ENCODE data around the gene PDIK1L.

Gene PDIK1L

GRCh38 chr1:26169669-26170471 is 58.2 kb downstream of the PDIK1L start, which contains the start of gene ZNF593:
Gene ZNF593, plus strand, starts transcription at chr1:26169908. Its CDS starts 76 bp downstream, at chr1:26169984.
- H3K9ac ChIP-seq (ENCODE audit: low read length), result peak within 1 kb of the TSS; percentile 62
- H3K27ac ChIP-seq (ENCODE audit: low read depth, low read length), result peak within 1 kb of the TSS; percentile 61
- H3K9me3 ChIP-seq (ENCODE audit: low read length), result no peaks in the 10 kb centered on the region
- peaks cover 8% of the 10 kb centered on the region for H3K4me1 ChIP-seq (ENCODE audit: insufficient read depth, low read length)
- no peaks in the 10 kb centered on the region for H3K27me3 ChIP-seq (ENCODE audit: control insufficient read depth in 1 of 2, insufficient read depth in 2 of 2, low read length in 2 of 2)
- H3K36me3 ChIP-seq (ENCODE audit: insufficient read depth, low read length), result no peaks in the 10 kb centered on the region
- peak within 1 kb of the TSS; percentile 57 to 87 for H3K4me3 ChIP-seq (ENCODE audit: low read depth in 1 of 2, low read length in 2 of 2)

- Histone ChIP-seq H3K4me1 (ENCODE audit: insufficient read depth, low read length) (peaks cover 8% of the 10 kb centered on the region), H3K9ac (ENCODE audit: low read length) (peak overlapping the region; percentile 62), H3K4me3 (ENCODE audit: low read depth in 1 of 2, low read length in 2 of 2) (peak overlapping the region; percentile 57 to 87), H3K27me3 (ENCODE audit: control insufficient read depth in 1 of 2, insufficient read depth in 2 of 2, low read length in 2 of 2) (no peaks in the 10 kb centered on the region), H3K9me3 (ENCODE audit: low read length) (no peaks in the 10 kb centered on the region), H3K36me3 (ENCODE audit: insufficient read depth, low read length) (no peaks in the 10 kb centered on the region), H3K27ac (ENCODE audit: low read depth, low read length) (peak overlapping the region; percentile 61)
Observed at GRCh38 chr1:26170472-26170821, 58.8 kb downstream of the PDIK1L start.

GRCh38 chr1:26171084-26172072 is 59.8 kb downstream of the PDIK1L start, which contains the start of gene ZNF593OS:
Gene ZNF593OS, minus strand, starts transcription at chr1:26171832. Its CDS starts 171 bp downstream, at chr1:26171661.
- H3K4me3 ChIP-seq (ENCODE audit: low read depth in 1 of 2, low read length in 2 of 2), result peak within 1 kb of the TSS; percentile 57 to 87

More at GRCh38 chr1:26171084-26172072, 59.8 kb downstream of the PDIK1L start, which contains the start of gene ZNF593OS:
- no peaks in the 10 kb centered on the region for H3K9me3 ChIP-seq (ENCODE audit: low read length)
- no peak within 1 kb of the TSS for H3K27ac ChIP-seq (ENCODE audit: low read depth, low read length)
- H3K36me3 ChIP-seq (ENCODE audit: insufficient read depth, low read length), result no peaks in the 10 kb centered on the region
- no peak within 1 kb of the TSS for H3K9ac ChIP-seq (ENCODE audit: low read length)
- no peaks in the 10 kb centered on the region for H3K27me3 ChIP-seq (ENCODE audit: control insufficient read depth in 1 of 2, insufficient read depth in 2 of 2, low read length in 2 of 2)
- H3K4me1 ChIP-seq (ENCODE audit: insufficient read depth, low read length), result peaks cover 8% of the 10 kb centered on the region
